Liver (tissue), 9 donors: ENCODE results near the gene RBKS. TPM values are rescaled to one million over a fixed set of nuclear protein-coding genes. Genes with fewer than 3 reads are reported as not detected.

Experiments used
- DNase-seq: peaks from one replicate; pipeline ENCODE4 v3.0.0-alpha.2; 2017; ENCODE audit warnings: low spot score
- H3K27ac ChIP-seq, 2 donors: one replicate each; pipeline ENCODE4 v1.7.0; 2013; ENCODE audit warnings: inconsistent platforms in 2 of 2, low read length in 2 of 2, control low read depth in 1 of 2, low read depth in 1 of 2, mild to moderate bottlenecking in 1 of 2
- H3K27me3 ChIP-seq, 4 donors: one replicate each; pipeline versions ENCODE4 v1.6.1 to v1.7.0; 2013; ENCODE audit warnings: low read length in 3 of 4, inconsistent platforms in 1 of 4, mild to moderate bottlenecking in 1 of 4, moderate library complexity in 1 of 4; ENCODE audit not compliant: control insufficient read depth in 4 of 4, insufficient read depth in 4 of 4
- H3K36me3 ChIP-seq, 4 donors: one replicate each; pipeline versions ENCODE4 v1.6.1 to v1.7.0; 2013; ENCODE audit warnings: low read length in 3 of 4, mild to moderate bottlenecking in 3 of 4, low read depth in 1 of 4, moderate library complexity in 1 of 4; ENCODE audit not compliant: control insufficient read depth in 4 of 4, insufficient read depth in 3 of 4
- H3K4me1 ChIP-seq, 4 donors: one replicate each; pipeline versions ENCODE4 v1.6.1 to v1.7.0; 2013; ENCODE audit warnings: low read length in 3 of 4, mild to moderate bottlenecking in 3 of 4, moderate library complexity in 1 of 4; ENCODE audit not compliant: control insufficient read depth in 4 of 4, insufficient read depth in 4 of 4
- H3K4me3 ChIP-seq, 3 donors: one replicate each; pipeline versions ENCODE4 v1.6.1 to v1.7.0; 2013; ENCODE audit warnings: low read length in 3 of 3, control low read depth in 1 of 3, low read depth in 1 of 3, mild to moderate bottlenecking in 1 of 3
- H3K9ac ChIP-seq, 2 donors: one replicate each; pipeline ENCODE4 v1.7.0; 2013; ENCODE audit warnings: low read length in 2 of 2, mild to moderate bottlenecking in 2 of 2, moderate library complexity in 2 of 2, control low read depth in 1 of 2, low read depth in 1 of 2
- H3K9me3 ChIP-seq, 4 donors: one replicate each; pipeline versions ENCODE4 v1.6.1 to v1.7.0; 2013; ENCODE audit warnings: low read length in 3 of 4; ENCODE audit not compliant: control insufficient read depth in 4 of 4
- ATF3 ChIP-seq: IDR thresholded peaks from 2 replicates; pipeline ENCODE4 v1.6.1; 2016; ENCODE audit warnings: antibody characterized with exemption
- CTCF ChIP-seq: fragments of 150-350 bp; IDR thresholded peaks from 2 replicates; pipeline ENCODE4 v1.5.1; 2017; ENCODE audit warnings: improper control_type of control experiment, low read depth, low read length; ENCODE audit not compliant: missing input control
- EGR1 ChIP-seq, 2 donors: IDR thresholded peaks; 2 replicates each; pipeline ENCODE4 v1.6.1; 2016 to 2018; ENCODE audit warnings: antibody characterized with exemption in 2 of 2, low read depth in 2 of 2
- FOXA1 ChIP-seq: IDR thresholded peaks from 2 replicates; pipeline ENCODE4 v1.6.1; 2016; ENCODE audit warnings: antibody characterized with exemption
- FOXA2 ChIP-seq: IDR thresholded peaks from 2 replicates; pipeline ENCODE4 v1.6.1; 2016; ENCODE audit warnings: antibody characterized with exemption
- GABPA ChIP-seq, 2 donors: IDR thresholded peaks in 1 of 2; conservative IDR thresholded peaks in 1 of 2; 2 replicates each; pipeline ENCODE4 v1.6.1; 2016; ENCODE audit warnings: antibody characterized with exemption in 2 of 2, mild to moderate bottlenecking in 1 of 2, moderate library complexity in 1 of 2
- HNF4A ChIP-seq, 2 donors: conservative IDR thresholded peaks; 2 replicates each; pipeline ENCODE4 v1.6.1; 2016; ENCODE audit warnings: antibody characterized with exemption in 2 of 2, mild to moderate bottlenecking in 2 of 2
- HNF4G ChIP-seq: IDR thresholded peaks from 2 replicates; pipeline ENCODE4 v1.6.1; 2016; ENCODE audit warnings: antibody characterized with exemption
- MAX ChIP-seq: IDR thresholded peaks from 2 replicates; pipeline ENCODE4 v1.6.1; 2016; ENCODE audit warnings: antibody characterized with exemption
- NR2F2 ChIP-seq: IDR thresholded peaks from 2 replicates; pipeline ENCODE4 v1.6.1; 2016; ENCODE audit warnings: antibody characterized with exemption
- RAD21 ChIP-seq, 2 donors: IDR thresholded peaks; 2 replicates each; pipeline ENCODE4 v1.6.1; 2016; ENCODE audit warnings: antibody characterized with exemption in 2 of 2, mild to moderate bottlenecking in 2 of 2
- RXRA ChIP-seq, 2 donors: IDR thresholded peaks; 2 replicates each; pipeline ENCODE4 v1.6.1; 2017 to 2018; ENCODE audit warnings: antibody characterized with exemption in 2 of 2, mild to moderate bottlenecking in 1 of 2
- SP1 ChIP-seq: IDR thresholded peaks from 2 replicates; pipeline ENCODE4 v1.6.1; 2018; ENCODE audit warnings: antibody characterized with exemption, mild to moderate bottlenecking
- TAF1 ChIP-seq: conservative IDR thresholded peaks from 2 replicates; pipeline ENCODE4 v1.6.1; 2016; ENCODE audit warnings: antibody characterized with exemption, mild to moderate bottlenecking
- YY1 ChIP-seq: IDR thresholded peaks from 2 replicates; pipeline ENCODE4 v1.6.1; 2016; ENCODE audit warnings: antibody characterized with exemption, mild to moderate bottlenecking
- ZBTB33 ChIP-seq: IDR thresholded peaks from 2 replicates; pipeline ENCODE4 v1.6.1; 2016; ENCODE audit warnings: antibody characterized with exemption
- WGBS: extraction: QIAGEN DNeasy Blood & Tissue Kit; methylation state at CpG from one replicate; pipeline ENCODE4 v1.1.7; 2013; 5-methylcytosine and 5-hydroxymethylcytosine counted together
- polyA plus RNA-seq, 2 donors: library from polyadenylated mRNA; stranded (reverse) in 1 of 2; unstranded in 1 of 2; fragments of 200-250 nt in 1 of 2; fragments of >200 nt in 1 of 2; fragmentation: Nextera tagmentation in 1 of 2; extraction: Ambion mirVana in 1 of 2; gene quantifications; one replicate each; pipeline versions ENCODE4 v1.2.1 to v1.2.3, GENCODE V29; 2013 to 2015
- total RNA-seq, 2 donors: library from RNA; depleted of rRNA; stranded (reverse); fragments of >200 nt; gene quantifications; one replicate each; pipeline ENCODE4 v1.2.3, GENCODE V29; 2014
- TF ChIP-seq, protein P1 (sequence below): IDR thresholded peaks from 2 replicates; pipeline ENCODE4 v1.6.1; 2016; ENCODE audit warnings: antibody characterized with exemption, mild to moderate bottlenecking
- donor health status: healthy.
- donor health status: healthy.
- donor health status: healthy.
- donor health status: healthy.
- donor health status: healthy.

RBKS gene
- total and polyA plus RNA-seq, 4 donors: 6.3 to 18.8 (median 15.2) TPM

- Histone ChIP-seq H3K4me3 (no peak overlapping the region), H3K9ac (no peak overlapping the region), H3K9me3 (no peaks in the 10 kb centered on the region), H3K36me3 (peaks cover 0 to 4% (median 2%) of the 10 kb centered on the region in 4 donors), H3K27me3 (no peaks in the 10 kb centered on the region), H3K4me1 (no peaks in the 10 kb centered on the region), H3K27ac (no peak overlapping the region)
- 96% methylated on average over 5 of the region's 5 CpGs for WGBS
- TF ChIP-seq ATF3 (no peak), MAX (no peak), SP1 (no peak), FOXA2 (no peak), HNF4G (no peak), EGR1 (IDR thresholded peaks at IDR 0.05; ENCODE audit: low read depth in 2 of 2) (no peak), TAF1 (no peak), ZBTB33 (no peak), CTCF (no peak), RXRA (IDR thresholded peaks at IDR 0.05) (no peak), HNF4A (conservative IDR thresholded peaks at IDR 0.05) (no peak)
- DNase-seq: no peak
Measured at GRCh38 chr2:27806311-27807059, 83.7 kb downstream of the RBKS start.

DNA sequence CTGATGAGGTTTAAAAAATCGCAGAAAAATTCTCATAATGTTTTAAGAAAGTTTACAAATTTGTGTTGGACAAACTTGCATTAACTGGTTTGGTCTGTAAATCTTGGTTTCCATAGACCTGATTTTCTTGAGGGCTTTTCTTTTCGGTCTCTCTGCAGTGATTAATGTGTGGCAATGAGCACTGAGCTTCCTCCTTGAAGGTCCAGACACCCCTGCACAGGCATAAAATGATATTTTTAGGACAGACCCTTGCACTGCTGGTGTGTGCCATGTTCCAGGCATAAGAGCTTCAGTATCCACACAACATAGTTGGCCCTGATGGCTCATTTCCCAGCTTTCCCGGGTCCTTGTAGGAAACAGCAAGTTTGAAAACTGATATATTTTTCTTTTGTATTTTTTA lies 85.0 kb downstream of the RBKS start:
- no peak for DNase-seq
- no peaks in the 10 kb centered on the region for H3K9me3 ChIP-seq
- H3K27ac ChIP-seq: no peak overlapping the region
- H3K36me3 ChIP-seq: peaks cover 0 to 4% (median 3%) of the 10 kb centered on the region in 4 donors
- H3K4me1 ChIP-seq: no peaks in the 10 kb centered on the region
- H3K9ac ChIP-seq: no peak overlapping the region
- no peak for TF ChIP-seq CTCF
- no peak for TF ChIP-seq TAF1
- no peak for TF ChIP-seq NR2F2
- TF ChIP-seq, protein P1, sequence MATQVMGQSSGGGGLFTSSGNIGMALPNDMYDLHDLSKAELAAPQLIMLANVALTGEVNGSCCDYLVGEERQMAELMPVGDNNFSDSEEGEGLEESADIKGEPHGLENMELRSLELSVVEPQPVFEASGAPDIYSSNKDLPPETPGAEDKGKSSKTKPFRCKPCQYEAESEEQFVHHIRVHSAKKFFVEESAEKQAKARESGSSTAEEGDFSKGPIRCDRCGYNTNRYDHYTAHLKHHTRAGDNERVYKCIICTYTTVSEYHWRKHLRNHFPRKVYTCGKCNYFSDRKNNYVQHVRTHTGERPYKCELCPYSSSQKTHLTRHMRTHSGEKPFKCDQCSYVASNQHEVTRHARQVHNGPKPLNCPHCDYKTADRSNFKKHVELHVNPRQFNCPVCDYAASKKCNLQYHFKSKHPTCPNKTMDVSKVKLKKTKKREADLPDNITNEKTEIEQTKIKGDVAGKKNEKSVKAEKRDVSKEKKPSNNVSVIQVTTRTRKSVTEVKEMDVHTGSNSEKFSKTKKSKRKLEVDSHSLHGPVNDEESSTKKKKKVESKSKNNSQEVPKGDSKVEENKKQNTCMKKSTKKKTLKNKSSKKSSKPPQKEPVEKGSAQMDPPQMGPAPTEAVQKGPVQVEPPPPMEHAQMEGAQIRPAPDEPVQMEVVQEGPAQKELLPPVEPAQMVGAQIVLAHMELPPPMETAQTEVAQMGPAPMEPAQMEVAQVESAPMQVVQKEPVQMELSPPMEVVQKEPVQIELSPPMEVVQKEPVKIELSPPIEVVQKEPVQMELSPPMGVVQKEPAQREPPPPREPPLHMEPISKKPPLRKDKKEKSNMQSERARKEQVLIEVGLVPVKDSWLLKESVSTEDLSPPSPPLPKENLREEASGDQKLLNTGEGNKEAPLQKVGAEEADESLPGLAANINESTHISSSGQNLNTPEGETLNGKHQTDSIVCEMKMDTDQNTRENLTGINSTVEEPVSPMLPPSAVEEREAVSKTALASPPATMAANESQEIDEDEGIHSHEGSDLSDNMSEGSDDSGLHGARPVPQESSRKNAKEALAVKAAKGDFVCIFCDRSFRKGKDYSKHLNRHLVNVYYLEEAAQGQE: no peak
- no peak for TF ChIP-seq HNF4A (conservative IDR thresholded peaks at IDR 0.05)
- TF ChIP-seq RAD21 (IDR thresholded peaks at IDR 0.05): no peak
- TF ChIP-seq HNF4G: no peak
- no peak for TF ChIP-seq YY1
- TF ChIP-seq FOXA1: no peak
- no peak for TF ChIP-seq MAX
- no peak for TF ChIP-seq RXRA (IDR thresholded peaks at IDR 0.05)
- no peak for TF ChIP-seq ZBTB33
- no peak for TF ChIP-seq GABPA (IDR thresholded peaks at IDR 0.05 in 1 of 2, conservative IDR thresholded peaks at IDR 0.05 in 1 of 2)
- TF ChIP-seq SP1: no peak
- TF ChIP-seq ATF3: no peak
- 79% methylated on average over 3 of the region's 3 CpGs for WGBS
- no peak overlapping the region for H3K4me3 ChIP-seq
- H3K27me3 ChIP-seq: no peaks in the 10 kb centered on the region
